H1 (cell line): ENCODE results near the gene ADGRA3. TPM values are rescaled to one million over a fixed set of nuclear protein-coding genes. Genes with fewer than 3 reads are reported as not detected.

Experiments
- CTCF ChIA-PET: fragments of 300-600 bp; sonication (Branson Sonifier 250); formaldehyde crosslinking; loops from one replicate; lab custom pipeline; 2021; ENCODE audit not compliant: partially characterized antibody; lab: Charles Lee
- POLR2A ChIA-PET: fragments of 300-600 bp; sonication (Branson Sonifier 250); formaldehyde crosslinking; loops from one replicate; lab custom pipeline; 2021; ENCODE audit warnings: inconsistent platforms; ENCODE audit not compliant: partially characterized antibody; lab: Charles Lee
- DNase-seq, 2 experiments: peaks; one replicate each; pipeline versions ENCODE4 v3.0.0 to v3.0.0-alpha.2; 2010 to 2022; ENCODE audit warnings: low spot score in 2 of 2, low read depth in 1 of 2, mixed read lengths in 1 of 2
- FAIRE-seq: peaks from 2 replicates; lab custom pipeline; 2011; peaks lifted over from hg19 to GRCh38; lab: Jason Lieb, UNC
- H2AFZ ChIP-seq: 2 replicates; pipeline ENCODE4 v1.8.1; 2012; ENCODE audit warnings: low read length, inconsistent platforms
- H2AK5ac ChIP-seq: 2 replicates; pipeline ENCODE4 v1.6.1; 2013; ENCODE audit warnings: low read depth, low read length
- H2BK120ac ChIP-seq: replicated peaks from 2 replicates; pipeline ENCODE3; 2013; ENCODE audit warnings: low read depth, low read length, inconsistent platforms
- H2BK12ac ChIP-seq: 2 replicates; pipeline ENCODE4 v1.6.1; 2013; ENCODE audit warnings: low read depth, low read length
- H2BK15ac ChIP-seq: 2 replicates; pipeline ENCODE4 v1.6.1; 2013; ENCODE audit warnings: low read length
- H2BK20ac ChIP-seq: 2 replicates; pipeline ENCODE4 v1.6.1; 2013; ENCODE audit warnings: low read length
- H2BK5ac ChIP-seq: 2 replicates; pipeline ENCODE4 v1.6.1; 2013; ENCODE audit warnings: low read depth, low read length
- H3K14ac ChIP-seq: 2 replicates; pipeline ENCODE4 v1.6.1; 2013; ENCODE audit warnings: inconsistent platforms; ENCODE audit not compliant: insufficient read length
- H3K18ac ChIP-seq: 2 replicates; pipeline ENCODE4 v1.6.1; 2013; ENCODE audit warnings: low read length; ENCODE audit errors: extremely low read depth
- H3K23ac ChIP-seq: 2 replicates; pipeline ENCODE4 v1.6.1; 2013; ENCODE audit warnings: inconsistent platforms; ENCODE audit not compliant: insufficient read length
- H3K23me2 ChIP-seq: 2 replicates; pipeline ENCODE4 v1.6.1; 2013; ENCODE audit warnings: low read depth, low read length
- H3K27ac ChIP-seq: 2 replicates; pipeline ENCODE4 v1.6.1; 2011; ENCODE audit warnings: low read depth, low read length, inconsistent platforms
- H3K27me3 ChIP-seq, 4 experiments: replicated peaks in 1 of 4; 1 replicate in 1 of 4; 2 replicates in 3 of 4; pipeline versions ENCODE4 v1.6.1 to v1.8.1; 2011 to 2013; ENCODE audit warnings: low read length in 3 of 4, mild to moderate bottlenecking in 3 of 4, inconsistent platforms in 2 of 4, mixed read lengths in 2 of 4, moderate library complexity in 1 of 4; ENCODE audit not compliant: control insufficient read depth in 3 of 4, insufficient read depth in 3 of 4; ENCODE audit errors: extremely low read depth in 1 of 4
- H3K36me3 ChIP-seq, 4 experiments: 2 replicates each; pipeline versions ENCODE4 v1.6.1 to v1.8.1; 2011 to 2013; ENCODE audit warnings: mild to moderate bottlenecking in 4 of 4, low read length in 3 of 4, moderate library complexity in 2 of 4, control low read depth in 1 of 4, inconsistent platforms in 1 of 4; ENCODE audit not compliant: insufficient read depth in 4 of 4, control insufficient read depth in 2 of 4
- H3K4ac ChIP-seq: replicated peaks from 2 replicates; pipeline ENCODE3; 2013; ENCODE audit warnings: low read length, low read depth, mixed read lengths, inconsistent platforms; ENCODE audit not compliant: insufficient read length
- H3K4me1 ChIP-seq, 4 experiments: replicated peaks in 1 of 4; 1 replicate in 1 of 4; 2 replicates in 3 of 4; pipeline versions ENCODE4 v1.6.1 to v1.8.1; 2011 to 2013; ENCODE audit warnings: low read length in 3 of 4, inconsistent platforms in 2 of 4, mixed read lengths in 1 of 4; ENCODE audit not compliant: insufficient read depth in 4 of 4, control insufficient read depth in 3 of 4
- H3K4me2 ChIP-seq, 2 experiments: 2 replicates each; pipeline versions ENCODE4 v1.6.1 to v1.8.1; 2011 to 2013; ENCODE audit warnings: low read depth in 2 of 2, low read length in 2 of 2, control low read depth in 1 of 2, inconsistent platforms in 1 of 2, mild to moderate bottlenecking in 1 of 2; ENCODE audit not compliant: insufficient read depth in 1 of 2
- H3K4me3 ChIP-seq, 4 experiments: fragments of 200-600, 300-600 bp in 1 of 4; sonication (generic), shearing (Covaris generic), sonication (Bioruptor Twin) in 1 of 4; 2 replicates each; pipeline versions ENCODE4 v1.5.1 to v1.8.1; 2011 to 2016; ENCODE audit warnings: low read length in 4 of 4, low read depth in 3 of 4, control low read depth in 2 of 4, inconsistent platforms in 2 of 4, mild to moderate bottlenecking in 2 of 4, mixed read lengths in 1 of 4, moderate library complexity in 1 of 4; ENCODE audit not compliant: insufficient read depth in 2 of 4; ENCODE audit errors: extremely low read depth in 1 of 4
- H3K56ac ChIP-seq: replicated peaks from 2 replicates; pipeline ENCODE3; 2013; ENCODE audit warnings: low read depth, mild to moderate bottlenecking, mixed read lengths, low read length, inconsistent platforms; ENCODE audit not compliant: insufficient read length
- H3K79me1 ChIP-seq: 2 replicates; pipeline ENCODE4 v1.6.1; 2013; ENCODE audit warnings: low read depth, low read length, control low read depth
- H3K79me2 ChIP-seq, 2 experiments: 2 replicates each; pipeline versions ENCODE4 v1.6.1 to v1.8.1; 2012 to 2013; ENCODE audit warnings: low read length in 2 of 2, mild to moderate bottlenecking in 2 of 2, inconsistent platforms in 1 of 2; ENCODE audit not compliant: insufficient read depth in 2 of 2, control insufficient read depth in 1 of 2
- H3K9ac ChIP-seq, 4 experiments: replicated peaks in 1 of 4; 1 replicate in 1 of 4; 2 replicates in 3 of 4; pipeline versions ENCODE4 v1.6.1 to v1.8.1; 2011 to 2013; ENCODE audit warnings: low read depth in 3 of 4, low read length in 3 of 4, control low read depth in 2 of 4, mild to moderate bottlenecking in 2 of 4, moderate library complexity in 2 of 4, inconsistent platforms in 1 of 4; ENCODE audit errors: extremely low read depth in 1 of 4
- H3K9me3 ChIP-seq, 2 experiments: 2 replicates each; pipeline versions ENCODE4 v1.6.1 to v1.8.1; 2012 to 2013; ENCODE audit warnings: mild to moderate bottlenecking in 2 of 2, moderate library complexity in 2 of 2, control low read depth in 1 of 2, inconsistent platforms in 1 of 2, low read depth in 1 of 2, low read length in 1 of 2, mixed read lengths in 1 of 2; ENCODE audit not compliant: insufficient read depth in 2 of 2
- H4K20me1 ChIP-seq, 2 experiments: replicated peaks in 1 of 2; 2 replicates each; pipeline versions ENCODE3 to v1.8.1; 2011 to 2013; ENCODE audit warnings: inconsistent platforms in 2 of 2, low read length in 2 of 2, mild to moderate bottlenecking in 1 of 2; ENCODE audit not compliant: insufficient read depth in 2 of 2, control insufficient read depth in 1 of 2
- H4K5ac ChIP-seq: 2 replicates; pipeline ENCODE4 v1.6.1; 2013; ENCODE audit warnings: low read length, low read depth, mixed read lengths, inconsistent platforms; ENCODE audit not compliant: insufficient read length
- H4K8ac ChIP-seq: 2 replicates; pipeline ENCODE4 v1.8.0; 2013; ENCODE audit warnings: mild to moderate bottlenecking, moderate library complexity, low read length, inconsistent platforms; ENCODE audit not compliant: insufficient read depth; ENCODE audit errors: extremely low read depth
- H4K91ac ChIP-seq: replicated peaks from 2 replicates; pipeline ENCODE3; 2013; ENCODE audit warnings: low read length, mixed read lengths, inconsistent platforms; ENCODE audit not compliant: insufficient read length
- CHD1 ChIP-seq: IDR thresholded peaks from 2 replicates; pipeline ENCODE4 v1.6.1; 2012; ENCODE audit warnings: low read depth, low read length, improper control_type of control experiment
- EGR1 ChIP-seq: IDR thresholded peaks from 2 replicates; pipeline ENCODE4 v1.6.1; 2011; ENCODE audit warnings: low read depth, low read length, borderline replicate concordance
- GABPA ChIP-seq: IDR thresholded peaks from 2 replicates; pipeline ENCODE4 v1.6.1; 2011; ENCODE audit warnings: mild to moderate bottlenecking, low read length, moderate library complexity, borderline replicate concordance; ENCODE audit not compliant: insufficient read depth
- KDM4A ChIP-seq: IDR thresholded peaks from one replicate; pipeline ENCODE4 v1.7.1; 2012; ENCODE audit warnings: low read depth, mild to moderate bottlenecking, moderate library complexity, low read length, inconsistent platforms; ENCODE audit not compliant: severe bottlenecking
- NRF1 ChIP-seq: IDR thresholded peaks from 2 replicates; pipeline ENCODE4 v1.6.1; 2011; ENCODE audit warnings: mild to moderate bottlenecking, low read depth, low read length, improper control_type of control experiment
- RAD21 ChIP-seq, 2 experiments: IDR thresholded peaks in 1 of 2; conservative IDR thresholded peaks in 1 of 2; 2 replicates each; pipeline ENCODE4 v1.6.1; 2011; ENCODE audit warnings: low read depth in 2 of 2, low read length in 2 of 2, improper control_type of control experiment in 1 of 2, inconsistent platforms in 1 of 2, mild to moderate bottlenecking in 1 of 2, moderate library complexity in 1 of 2
- RNF2 ChIP-seq: fragments of 200-900, 300-1000 bp; sonication (generic); IDR thresholded peaks from 2 replicates; pipeline ENCODE4 v1.7.1; 2016; ENCODE audit warnings: borderline replicate concordance, low read depth, mild to moderate bottlenecking, antibody characterized with exemption, low read length; ENCODE audit not compliant: poor library complexity, severe bottlenecking; ENCODE audit errors: missing control alignments
- SIX5 ChIP-seq: IDR thresholded peaks from 2 replicates; pipeline ENCODE4 v1.6.1; 2011; ENCODE audit warnings: mild to moderate bottlenecking, low read depth, low read length
- SRF ChIP-seq: IDR thresholded peaks from 2 replicates; pipeline ENCODE4 v1.6.1; 2011; ENCODE audit warnings: mild to moderate bottlenecking, low read depth, low read length, moderate library complexity
- TBP ChIP-seq: IDR thresholded peaks from 2 replicates; pipeline ENCODE4 v1.6.1; 2011; ENCODE audit warnings: low read depth, low read length, improper control_type of control experiment
- ZNF274 ChIP-seq: IDR thresholded peaks from 2 replicates; pipeline ENCODE4 v1.7.0; 2012; ENCODE audit warnings: low read length, borderline replicate concordance; ENCODE audit errors: extremely low read depth
- WGBS, 2 experiments: shearing (Covaris generic) in 1 of 2; methylation state at CpG; one replicate each; pipeline versions ENCODE4 v1.1.6 to v1.1.7; 2013 to 2015; ENCODE audit warnings: low lambda C conversion rate in 2 of 2, mixed read lengths in 2 of 2, inconsistent platforms in 1 of 2, low coverage in 1 of 2, missing lambda C conversion rate in 1 of 2; ENCODE audit not compliant: insufficient replicate concordance in 2 of 2, insufficient coverage in 1 of 2, insufficient read length in 1 of 2; ENCODE audit errors: extremely low coverage in 1 of 2, missing lambda C conversion rate in 1 of 2; 5-methylcytosine and 5-hydroxymethylcytosine counted together
- polyA plus RNA-seq, 7 experiments: library from polyadenylated mRNA; depleted of rRNA in 3 of 7; stranded (reverse) in 5 of 7; unstranded in 2 of 7; fragments of >200 nt in 5 of 7; fragments of 200-250 nt in 2 of 7; gene quantifications; 1 replicate in 5 of 7; 2 replicates in 1 of 7; 4 replicates in 1 of 7; pipeline versions ENCODE4 v1.2.1 to v1.2.3, GENCODE V29; 2011 to 2013; ENCODE audit warnings: missing spikeins in 2 of 7, mixed read lengths in 2 of 7
- total RNA-seq: library from RNA; stranded (reverse); fragmentation: NEBNext Ultra II Directional; extraction: Animal tissue kit (Norgen Biotek cat#: 25700); gene quantifications from 2 replicates; pipeline ENCODE4 v1.2.1, GENCODE V29; 2021
- TF ChIP-seq, protein P1 (sequence below): IDR thresholded peaks from 2 replicates; pipeline ENCODE4 v1.6.1; 2012; ENCODE audit warnings: inconsistent platforms

The ADGRA3 gene
- total and polyA plus RNA-seq, 2 of the 8 experiments (the other 6 are each of a cell fraction or from before 2014, with no cell fraction given) = 31.5 to 63.0 TPM

GRCh38 chr4:22510750-22511149, 5.1 kb downstream of the ADGRA3 start:
- H3K79me2 ChIP-seq = peaks cover 49 to 78% of the 10 kb centered on the region in 2 experiments
- no peak overlapping the region for H3K4me2 ChIP-seq
- no peak overlapping the region for H3K18ac ChIP-seq
- no peak overlapping the region for H4K5ac ChIP-seq
- H3K56ac ChIP-seq = no peak overlapping the region
- DNase-seq (no peak), FAIRE-seq (no peak)
- no peak overlapping the region for H2AFZ ChIP-seq
- peaks cover 2 to 27% (median 16%) of the 10 kb centered on the region in 4 experiments; a peak in 5 of 7 replicates for H3K4me1 ChIP-seq
- H3K23ac ChIP-seq = no peak overlapping the region
- no peak overlapping the region for H2AK5ac ChIP-seq
- H2BK12ac ChIP-seq = no peak overlapping the region
- H2BK120ac ChIP-seq = no peak overlapping the region
- H3K23me2 ChIP-seq = peaks cover 8% of the 10 kb centered on the region
- peaks cover 11 to 15% of the 10 kb centered on the region in 2 experiments for H4K20me1 ChIP-seq
- H3K27me3 ChIP-seq = no peaks in the 10 kb centered on the region
- H4K91ac ChIP-seq = no peak overlapping the region
- WGBS, 2 experiments = 100% methylated on average over 1 of the region's 1 CpG; no CpG with 5 or more reads in 1 of the 2 experiments
- H4K8ac ChIP-seq = no peak overlapping the region
- no peak overlapping the region for H2BK20ac ChIP-seq
- no peaks in the 10 kb centered on the region for H3K36me3 ChIP-seq
- H3K9ac ChIP-seq = no peak overlapping the region; a peak in 1 of 7 replicates
- CTCF ChIA-PET = no interaction called here
- no peak overlapping the region for H2BK15ac ChIP-seq
- no peak overlapping the region for H3K14ac ChIP-seq
- no peak overlapping the region for H3K27ac ChIP-seq
- H2BK5ac ChIP-seq = no peak overlapping the region
- H3K4me3 ChIP-seq = no peak overlapping the region
- peaks cover 21% of the 10 kb centered on the region for H3K79me1 ChIP-seq
- no peaks in the 10 kb centered on the region for H3K9me3 ChIP-seq
- H3K4ac ChIP-seq = no peak overlapping the region
- POLR2A ChIA-PET = no interaction called here
- TF ChIP-seq CHD1 (no peak), EGR1 (no peak), RAD21 (IDR thresholded peaks at IDR 0.05 in 1 of 2, conservative IDR thresholded peaks at IDR 0.05 in 1 of 2; ENCODE audit: low read depth in 2 of 2, low read length in 2 of 2) (no peak), ZNF274 (no peak), GABPA (no peak), KDM4A (no peak), TBP (no peak), RNF2 (no peak), SRF (no peak), SIX5 (no peak), NRF1 (no peak)
- TF ChIP-seq, protein P1, sequence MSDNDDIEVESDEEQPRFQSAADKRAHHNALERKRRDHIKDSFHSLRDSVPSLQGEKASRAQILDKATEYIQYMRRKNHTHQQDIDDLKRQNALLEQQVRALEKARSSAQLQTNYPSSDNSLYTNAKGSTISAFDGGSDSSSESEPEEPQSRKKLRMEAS = no peak
